AG10803 (cell line): ENCODE data around the gene MAPK10.

Experiments used
- DNase-seq: peaks from one replicate; pipeline ENCODE4 v3.0.0; 2010; ENCODE audit warnings: low read depth
- H3K4me3 ChIP-seq: 2 replicates; pipeline ENCODE4 v1.5.1; 2011; ENCODE audit warnings: mild to moderate bottlenecking, low read length, control low read depth
- TF ChIP-seq, protein P1 (sequence below): conservative IDR thresholded peaks from 2 replicates; pipeline ENCODE4 v1.5.1; 2011; ENCODE audit warnings: mild to moderate bottlenecking, low read length, control low read depth, inconsistent platforms

The MAPK10 gene

DNA sequence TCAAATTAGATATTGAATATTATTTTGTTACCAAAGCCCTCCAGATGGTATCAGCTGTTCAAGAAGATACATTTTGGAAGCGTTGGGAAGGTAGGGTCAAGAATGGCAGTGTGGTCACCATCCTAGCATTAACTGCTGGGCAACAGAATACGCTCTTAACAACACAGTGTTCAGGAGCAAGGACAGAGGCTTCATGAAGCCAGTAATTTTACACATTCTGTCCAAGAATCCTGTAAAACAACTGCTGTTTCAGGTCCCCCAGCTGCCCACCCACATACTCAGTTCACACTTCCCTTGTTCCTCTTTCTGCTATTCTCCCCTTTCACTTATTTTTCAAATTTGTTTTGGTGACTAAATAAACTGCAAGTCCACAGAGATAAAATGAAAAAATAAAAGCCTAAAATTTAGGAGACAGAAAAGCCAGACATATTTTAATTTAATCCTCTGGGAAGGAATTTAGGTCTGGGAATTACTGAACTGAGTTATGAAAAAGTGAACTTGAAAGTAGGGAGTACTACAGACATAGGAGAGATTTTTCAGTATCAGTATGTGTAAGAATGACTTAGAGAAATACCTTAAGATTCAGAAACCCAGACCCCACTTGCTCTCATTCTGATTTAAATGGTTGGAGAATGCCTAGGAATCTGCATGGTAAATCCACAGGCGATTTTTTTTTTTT is 406.7 kb downstream of the MAPK10 start:
- H3K4me3 ChIP-seq = no peak overlapping the region
- no peak for DNase-seq
- TF ChIP-seq, protein P1, sequence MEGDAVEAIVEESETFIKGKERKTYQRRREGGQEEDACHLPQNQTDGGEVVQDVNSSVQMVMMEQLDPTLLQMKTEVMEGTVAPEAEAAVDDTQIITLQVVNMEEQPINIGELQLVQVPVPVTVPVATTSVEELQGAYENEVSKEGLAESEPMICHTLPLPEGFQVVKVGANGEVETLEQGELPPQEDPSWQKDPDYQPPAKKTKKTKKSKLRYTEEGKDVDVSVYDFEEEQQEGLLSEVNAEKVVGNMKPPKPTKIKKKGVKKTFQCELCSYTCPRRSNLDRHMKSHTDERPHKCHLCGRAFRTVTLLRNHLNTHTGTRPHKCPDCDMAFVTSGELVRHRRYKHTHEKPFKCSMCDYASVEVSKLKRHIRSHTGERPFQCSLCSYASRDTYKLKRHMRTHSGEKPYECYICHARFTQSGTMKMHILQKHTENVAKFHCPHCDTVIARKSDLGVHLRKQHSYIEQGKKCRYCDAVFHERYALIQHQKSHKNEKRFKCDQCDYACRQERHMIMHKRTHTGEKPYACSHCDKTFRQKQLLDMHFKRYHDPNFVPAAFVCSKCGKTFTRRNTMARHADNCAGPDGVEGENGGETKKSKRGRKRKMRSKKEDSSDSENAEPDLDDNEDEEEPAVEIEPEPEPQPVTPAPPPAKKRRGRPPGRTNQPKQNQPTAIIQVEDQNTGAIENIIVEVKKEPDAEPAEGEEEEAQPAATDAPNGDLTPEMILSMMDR = no peak

DNA sequence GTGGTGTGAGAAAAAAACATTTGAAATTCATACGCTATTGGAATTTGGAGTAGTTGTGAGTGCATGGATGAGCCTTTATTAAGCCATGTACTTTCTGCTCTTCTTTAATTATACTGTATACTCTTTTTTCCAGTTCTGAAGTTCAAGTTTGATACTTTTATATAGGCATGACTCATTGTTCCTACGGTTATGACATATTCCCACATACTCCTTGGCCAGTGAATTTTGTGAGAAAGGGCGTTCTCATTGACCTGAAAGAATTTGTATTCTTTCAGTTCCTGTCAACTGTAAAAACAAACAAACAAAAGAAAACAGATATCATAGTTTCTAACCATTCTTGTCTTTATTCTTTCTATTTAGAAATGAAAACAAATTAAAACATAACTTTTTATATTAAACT is 407.3 kb downstream of the MAPK10 start:
- H3K4me3 ChIP-seq = no peak overlapping the region
- DNase-seq = peak; percentile 34
- TF ChIP-seq, protein P1 = no peak

DNA sequence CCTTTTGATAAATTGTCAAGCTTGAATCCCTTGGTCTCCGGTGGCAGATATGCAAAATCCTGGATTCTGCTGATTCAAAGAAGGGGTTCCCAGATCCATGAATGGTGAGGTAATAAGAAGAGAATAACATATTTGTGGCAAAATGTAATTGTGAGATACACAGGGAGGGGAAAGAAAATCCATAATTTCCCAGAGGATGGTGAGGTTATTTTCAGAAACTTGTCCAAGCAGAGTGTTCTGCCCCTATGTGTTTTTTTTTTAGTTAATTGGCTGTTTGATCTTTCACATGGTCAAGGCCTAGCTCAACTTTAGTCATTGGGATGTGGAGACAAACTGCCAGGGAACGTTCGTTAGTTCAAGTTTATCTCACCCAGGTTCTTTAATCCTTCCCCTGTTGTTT is 408.8 kb downstream of the MAPK10 start:
- TF ChIP-seq, protein P1 = no peak
- no peak for DNase-seq
- H3K4me3 ChIP-seq = no peak overlapping the region

DNA sequence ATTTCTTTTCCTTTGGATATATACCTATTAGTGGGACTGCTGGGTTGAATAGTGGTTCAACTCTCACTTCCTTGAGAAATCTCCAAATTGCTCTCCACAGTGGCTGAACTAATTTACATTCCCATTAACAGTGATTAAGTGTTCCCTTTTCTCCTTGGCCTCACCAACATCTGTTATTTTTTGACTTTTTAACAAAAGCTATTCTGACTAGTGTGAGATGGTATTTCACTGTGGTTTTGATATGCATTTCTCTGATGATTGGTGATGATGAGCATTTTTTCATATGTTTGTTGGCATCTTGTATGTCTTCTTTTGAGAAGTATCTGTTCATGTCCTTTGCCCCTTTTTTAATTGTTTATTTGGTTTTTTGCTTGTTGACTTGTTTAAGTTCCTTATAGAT is 413.0 kb downstream of the MAPK10 start:
- DNase-seq = no peak
- TF ChIP-seq, protein P1 = no peak
- H3K4me3 ChIP-seq = no peak overlapping the region

DNA sequence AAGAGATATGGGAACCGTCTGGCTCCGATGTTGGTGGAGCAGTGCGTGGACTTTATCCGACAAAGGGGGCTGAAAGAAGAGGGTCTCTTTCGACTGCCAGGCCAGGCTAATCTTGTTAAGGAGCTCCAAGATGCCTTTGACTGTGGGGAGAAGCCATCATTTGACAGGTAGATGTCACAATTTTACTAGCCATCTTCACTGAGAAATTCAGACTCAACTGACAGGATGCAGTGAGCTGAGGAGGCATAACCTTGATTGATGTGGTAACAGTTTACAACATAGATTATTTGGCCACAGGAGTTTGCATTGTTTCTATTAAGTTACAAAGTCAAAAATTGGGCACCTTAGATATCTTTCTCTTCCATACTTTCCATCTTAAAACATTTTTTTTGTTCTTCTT is 417.7 kb downstream of the MAPK10 start:
- no peak overlapping the region for H3K4me3 ChIP-seq
- TF ChIP-seq, protein P1 = no peak
- no peak for DNase-seq

DNA sequence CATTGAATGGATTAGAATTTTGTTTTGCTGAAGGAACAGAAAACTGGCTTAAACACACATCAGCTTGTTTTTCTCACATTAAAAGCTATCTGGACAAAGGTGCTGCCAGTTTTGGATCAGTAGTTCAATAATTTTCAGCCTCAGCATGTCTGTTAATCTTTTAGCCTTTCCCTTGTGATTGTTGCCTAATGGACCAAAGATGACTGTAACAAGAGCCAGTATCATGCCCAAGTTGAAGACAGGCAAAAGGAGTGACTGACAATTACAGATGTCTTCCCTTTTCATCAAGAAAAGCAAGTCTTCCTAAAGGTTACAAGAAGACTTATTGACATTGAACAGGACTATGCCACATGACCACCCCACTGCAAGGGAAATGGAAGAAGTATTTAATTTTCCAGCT is 419.7 kb downstream of the MAPK10 start:
- TF ChIP-seq, protein P1 = no peak
- no peak for DNase-seq
- peak overlapping the region; percentile 54; the same call in 1 of the 2 replicates for H3K4me3 ChIP-seq
